Astrocyte (in vitro differentiated cells and primary cell): ENCODE measurements around the gene TOLLIP. TPM values are rescaled to one million over a fixed set of nuclear protein-coding genes. Genes with fewer than 3 reads are reported as not detected.
"Not testable (repeated sequence)": the region's sequence is repeated elsewhere in the genome, so short reads cannot be mapped to it uniquely, and the experiment has no call there.

Experiments
- DNase-seq: peaks from one replicate; pipeline ENCODE4 v3.0.0-alpha.2; 2010; ENCODE audit warnings: low read depth
- FAIRE-seq: peaks from 2 replicates; lab custom pipeline; 2011; peaks lifted over from hg19 to GRCh38; lab: Jason Lieb, UNC
- H2AFZ ChIP-seq: 2 replicates; pipeline ENCODE4 v1.6.0; 2012; ENCODE audit warnings: low read depth, low read length, inconsistent platforms
- H3K27ac ChIP-seq: 2 replicates; pipeline ENCODE4 v1.5.1; 2011; ENCODE audit warnings: low read depth, low read length, inconsistent platforms
- H3K27me3 ChIP-seq: 2 replicates; pipeline ENCODE4 v1.6.0; 2011; ENCODE audit warnings: low read length, inconsistent platforms; ENCODE audit not compliant: insufficient read depth
- H3K36me3 ChIP-seq: 2 replicates; pipeline ENCODE4 v1.5.1; 2011; ENCODE audit warnings: low read length, inconsistent platforms; ENCODE audit not compliant: insufficient read depth
- H3K4me1 ChIP-seq: 2 replicates; pipeline ENCODE4 v1.5.1; 2011; ENCODE audit warnings: low read length, inconsistent platforms; ENCODE audit not compliant: insufficient read depth
- H3K4me2 ChIP-seq: 2 replicates; pipeline ENCODE4 v1.6.0; 2012; ENCODE audit warnings: low read length, inconsistent platforms
- H3K4me3 ChIP-seq: 2 replicates; pipeline ENCODE4 v1.5.1; 2011; ENCODE audit warnings: low read depth, mild to moderate bottlenecking, low read length, inconsistent platforms; ENCODE audit not compliant: insufficient read depth
- H3K79me2 ChIP-seq: 2 replicates; pipeline ENCODE4 v1.6.0; 2012; ENCODE audit warnings: mild to moderate bottlenecking, low read length, inconsistent platforms; ENCODE audit not compliant: insufficient read depth
- H3K9ac ChIP-seq: 2 replicates; pipeline ENCODE4 v1.6.0; 2012; ENCODE audit warnings: mild to moderate bottlenecking, low read length, inconsistent platforms
- H3K9me3 ChIP-seq: 2 replicates; pipeline ENCODE4 v1.5.1; 2012; ENCODE audit warnings: low read depth, mild to moderate bottlenecking, low read length, inconsistent platforms; ENCODE audit not compliant: insufficient read depth
- H4K20me1 ChIP-seq: 2 replicates; pipeline ENCODE4 v1.6.0; 2012; ENCODE audit warnings: low read length, inconsistent platforms; ENCODE audit not compliant: insufficient read depth
- H3K27ac Mint-ChIP-seq: one replicate; pipeline ENCODE4 v1.8.0; 2021; ENCODE audit warnings: mild to moderate bottlenecking, mixed read lengths; ENCODE audit not compliant: unreplicated experiment
- H3K27me3 Mint-ChIP-seq: one replicate; pipeline ENCODE4 v1.8.0; 2021; ENCODE audit warnings: low read depth, mixed read lengths; ENCODE audit not compliant: unreplicated experiment
- H3K36me3 Mint-ChIP-seq: one replicate; pipeline ENCODE4 v1.8.0; 2021; ENCODE audit warnings: low read depth, mixed read lengths; ENCODE audit not compliant: unreplicated experiment
- H3K4me1 Mint-ChIP-seq: one replicate; pipeline ENCODE4 v1.8.0; 2021; ENCODE audit warnings: low read depth, mixed read lengths; ENCODE audit not compliant: unreplicated experiment
- H3K4me3 Mint-ChIP-seq: one replicate; pipeline ENCODE4 v1.8.0; 2021; ENCODE audit warnings: mild to moderate bottlenecking, moderate library complexity, mixed read lengths; ENCODE audit not compliant: unreplicated experiment
- H3K9me3 Mint-ChIP-seq: one replicate; pipeline ENCODE4 v1.8.0; 2021; ENCODE audit warnings: mild to moderate bottlenecking, mixed read lengths; ENCODE audit not compliant: unreplicated experiment
- total RNA-seq: library from RNA; stranded (reverse); gene quantifications from 2 replicates; pipeline ENCODE4 v1.2.1, GENCODE V29; 2021

The TOLLIP gene
- total RNA-seq, 1 donor from 2014 or later: 46.4 TPM

GRCh38 chr11:1246301-1246700, 63.1 kb downstream of the TOLLIP start:
- H2AFZ ChIP-seq, H3K27me3 ChIP-seq, H3K27ac ChIP-seq, H3K27me3 Mint-ChIP-seq, H3K36me3 Mint-ChIP-seq, H3K79me2 ChIP-seq, H3K4me1 Mint-ChIP-seq, H3K4me2 ChIP-seq, H3K27ac Mint-ChIP-seq, H3K4me1 ChIP-seq, H3K36me3 ChIP-seq, H4K20me1 ChIP-seq, H3K9me3 ChIP-seq, H3K4me3 Mint-ChIP-seq, DNase-seq, H3K9ac ChIP-seq, H3K4me3 ChIP-seq, FAIRE-seq: not testable (repeated sequence)
- H3K9me3 Mint-ChIP-seq: peaks cover 19% of the 10 kb centered on the region

GRCh38 chr11:1245717-1246116, 63.7 kb downstream of the TOLLIP start:
- H3K27ac Mint-ChIP-seq, H3K4me1 Mint-ChIP-seq, H3K27ac ChIP-seq, H3K4me3 Mint-ChIP-seq, H3K27me3 Mint-ChIP-seq, H3K9ac ChIP-seq, H3K4me2 ChIP-seq, H4K20me1 ChIP-seq, H3K4me1 ChIP-seq, H3K27me3 ChIP-seq, DNase-seq, H3K36me3 ChIP-seq, H2AFZ ChIP-seq, H3K9me3 ChIP-seq, H3K36me3 Mint-ChIP-seq, H3K79me2 ChIP-seq, H3K4me3 ChIP-seq, FAIRE-seq: not testable (repeated sequence)
- H3K9me3 Mint-ChIP-seq: peaks cover 14% of the 10 kb centered on the region

- not testable (repeated sequence) for H3K9ac ChIP-seq, H3K79me2 ChIP-seq, H3K4me3 ChIP-seq, H3K4me3 Mint-ChIP-seq, H3K4me1 ChIP-seq, H3K4me2 ChIP-seq, H3K36me3 ChIP-seq, H3K4me1 Mint-ChIP-seq, FAIRE-seq, H3K27me3 Mint-ChIP-seq, H3K27me3 ChIP-seq, H3K9me3 ChIP-seq, H2AFZ ChIP-seq, H3K36me3 Mint-ChIP-seq, H3K27ac ChIP-seq, H3K27ac Mint-ChIP-seq, DNase-seq, H4K20me1 ChIP-seq
- H3K9me3 Mint-ChIP-seq: peaks cover 14% of the 10 kb centered on the region
Observed at GRCh38 chr11:1244557-1244956, 64.9 kb downstream of the TOLLIP start.

- not testable (repeated sequence) for H3K9me3 ChIP-seq, H3K9ac ChIP-seq, H3K36me3 ChIP-seq, H3K4me1 Mint-ChIP-seq, H3K27me3 ChIP-seq, H3K27me3 Mint-ChIP-seq, H3K4me2 ChIP-seq, H3K79me2 ChIP-seq, H3K4me1 ChIP-seq, H3K27ac ChIP-seq, H3K36me3 Mint-ChIP-seq, H3K4me3 Mint-ChIP-seq, H3K4me3 ChIP-seq, H2AFZ ChIP-seq, FAIRE-seq, H3K27ac Mint-ChIP-seq, H4K20me1 ChIP-seq, DNase-seq
- H3K9me3 Mint-ChIP-seq: peaks cover 14% of the 10 kb centered on the region
Observed at GRCh38 chr11:1243521-1243920, 65.9 kb downstream of the TOLLIP start.

GRCh38 chr11:1242751-1243150, 66.7 kb downstream of the TOLLIP start:
- not testable (repeated sequence) for H3K27me3 Mint-ChIP-seq, H3K27me3 ChIP-seq, H3K27ac ChIP-seq, H3K4me1 Mint-ChIP-seq, H3K4me3 Mint-ChIP-seq, DNase-seq, H3K4me3 ChIP-seq, H3K79me2 ChIP-seq, H3K4me1 ChIP-seq, H3K9ac ChIP-seq, H3K36me3 Mint-ChIP-seq, FAIRE-seq, H3K36me3 ChIP-seq, H3K9me3 ChIP-seq, H3K4me2 ChIP-seq, H4K20me1 ChIP-seq, H2AFZ ChIP-seq, H3K27ac Mint-ChIP-seq
- peaks cover 12% of the 10 kb centered on the region for H3K9me3 Mint-ChIP-seq
